ENCODE measurements around the gene BTN1A1.

DNA sequence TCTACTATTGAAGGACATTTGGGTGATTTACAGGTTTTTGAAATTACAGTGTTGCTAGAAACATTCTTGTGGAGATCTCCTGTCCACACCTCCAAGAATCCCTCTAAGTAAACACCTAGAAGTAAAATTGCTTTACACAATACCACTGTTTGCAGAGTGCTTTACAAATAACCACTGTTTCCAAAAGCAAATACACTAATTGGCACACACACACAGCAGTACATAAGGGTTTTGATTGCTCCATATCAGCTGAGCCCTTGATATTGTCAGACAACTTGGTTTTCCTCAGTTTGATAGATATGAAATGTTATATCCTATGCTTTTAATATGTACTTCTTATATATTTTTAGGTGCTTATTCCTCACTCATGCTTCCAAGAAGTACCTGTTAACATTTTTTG lies 44.4 kb downstream of the BTN1A1 start:
- TF ChIP-seq, protein P1, sequence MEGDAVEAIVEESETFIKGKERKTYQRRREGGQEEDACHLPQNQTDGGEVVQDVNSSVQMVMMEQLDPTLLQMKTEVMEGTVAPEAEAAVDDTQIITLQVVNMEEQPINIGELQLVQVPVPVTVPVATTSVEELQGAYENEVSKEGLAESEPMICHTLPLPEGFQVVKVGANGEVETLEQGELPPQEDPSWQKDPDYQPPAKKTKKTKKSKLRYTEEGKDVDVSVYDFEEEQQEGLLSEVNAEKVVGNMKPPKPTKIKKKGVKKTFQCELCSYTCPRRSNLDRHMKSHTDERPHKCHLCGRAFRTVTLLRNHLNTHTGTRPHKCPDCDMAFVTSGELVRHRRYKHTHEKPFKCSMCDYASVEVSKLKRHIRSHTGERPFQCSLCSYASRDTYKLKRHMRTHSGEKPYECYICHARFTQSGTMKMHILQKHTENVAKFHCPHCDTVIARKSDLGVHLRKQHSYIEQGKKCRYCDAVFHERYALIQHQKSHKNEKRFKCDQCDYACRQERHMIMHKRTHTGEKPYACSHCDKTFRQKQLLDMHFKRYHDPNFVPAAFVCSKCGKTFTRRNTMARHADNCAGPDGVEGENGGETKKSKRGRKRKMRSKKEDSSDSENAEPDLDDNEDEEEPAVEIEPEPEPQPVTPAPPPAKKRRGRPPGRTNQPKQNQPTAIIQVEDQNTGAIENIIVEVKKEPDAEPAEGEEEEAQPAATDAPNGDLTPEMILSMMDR (IDR thresholded peaks at IDR 0.05): no peak
- no peak for TF ChIP-seq CREB1 (CRISPR knock-in tag; IDR thresholded peaks at IDR 0.05)
- no peak for TF ChIP-seq SP1 (CRISPR knock-in tag; conservative IDR thresholded peaks at IDR 0.05)

Data from WTC11 (cell line).